Loucy (cell line): ENCODE data around the gene RNPEPL1.

Experiments
- H2AFZ ChIP-seq: fragments of 200-600 bp; sonication (generic); 2 replicates; pipeline ENCODE4 v1.6.0; 2016; ENCODE audit warnings: antibody characterized with exemption, mild to moderate bottlenecking, low read length, moderate library complexity
- H3F3A ChIP-seq: fragments of 200-600 bp; 2 replicates; pipeline ENCODE4 v1.6.0; 2016; ENCODE audit warnings: antibody characterized with exemption, low read depth, mild to moderate bottlenecking
- H3K27me3 ChIP-seq: fragments of 200-600 bp; sonication (generic); 2 replicates; pipeline ENCODE4 v1.6.1; 2014; ENCODE audit warnings: low read length, mild to moderate bottlenecking; ENCODE audit not compliant: insufficient read depth, poor library complexity, severe bottlenecking
- H3K36me3 ChIP-seq: fragments of 200-600 bp; sonication (generic); 2 replicates; pipeline ENCODE4 v1.6.1; 2016; ENCODE audit warnings: low read length; ENCODE audit not compliant: insufficient read depth
- H3K4me1 ChIP-seq: fragments of 200-600 bp; sonication (generic); 2 replicates; pipeline ENCODE4 v1.5.1; 2014; ENCODE audit warnings: low read length, mild to moderate bottlenecking; ENCODE audit not compliant: insufficient read depth, poor library complexity, severe bottlenecking
- H3K4me2 ChIP-seq: fragments of 200-600 bp; sonication (generic); 2 replicates; pipeline ENCODE4 v1.6.0; 2014; ENCODE audit warnings: antibody characterized with exemption, low read length, low read depth, mild to moderate bottlenecking; ENCODE audit not compliant: poor library complexity, severe bottlenecking
- H3K4me3 ChIP-seq: fragments of 200-600 bp; sonication (generic); 2 replicates; pipeline ENCODE4 v1.5.1; 2014; ENCODE audit warnings: low read length, mild to moderate bottlenecking, mixed read lengths; ENCODE audit not compliant: poor library complexity, severe bottlenecking
- H3K79me2 ChIP-seq: fragments of 200-600 bp; sonication (generic); 2 replicates; pipeline ENCODE4 v1.6.1; 2014; ENCODE audit warnings: low read length; ENCODE audit not compliant: insufficient read depth
- H3K9ac ChIP-seq: fragments of 200-600 bp; sonication (generic); 2 replicates; pipeline ENCODE4 v1.6.0; 2014; ENCODE audit warnings: mild to moderate bottlenecking, low read depth, low read length, moderate library complexity; ENCODE audit not compliant: poor library complexity, severe bottlenecking
- H3K9me2 ChIP-seq: fragments of 200-600 bp; sonication (generic); replicated peaks from 2 replicates; pipeline ENCODE4 v1.6.1; 2016; ENCODE audit warnings: low read depth, low read length, mixed read lengths
- H3K9me3 ChIP-seq: fragments of 200-600 bp; sonication (generic); 2 replicates; pipeline ENCODE4 v1.6.1; 2014; ENCODE audit warnings: mild to moderate bottlenecking, antibody characterized with exemption, low read length, low read depth; ENCODE audit not compliant: insufficient read depth
- H4K20me1 ChIP-seq: fragments of 200-600 bp; sonication (generic); 2 replicates; pipeline ENCODE4 v1.6.0; 2014; ENCODE audit warnings: antibody characterized with exemption, low read length, mild to moderate bottlenecking; ENCODE audit not compliant: insufficient read depth, poor library complexity, severe bottlenecking
- EZH2phosphoT487 ChIP-seq: fragments of 200-600 bp; IDR thresholded peaks from 2 replicates; pipeline ENCODE4 v1.6.1; 2018; ENCODE audit warnings: antibody characterized with exemption, mild to moderate bottlenecking, moderate library complexity, borderline replicate concordance
- TF ChIP-seq, protein P1 (sequence below): fragments of 200-600 bp; sonication (generic); conservative IDR thresholded peaks from 2 replicates; pipeline ENCODE4 v1.5.1; 2014; ENCODE audit warnings: mild to moderate bottlenecking, antibody characterized with exemption, low read length

RNPEPL1 gene

DNA sequence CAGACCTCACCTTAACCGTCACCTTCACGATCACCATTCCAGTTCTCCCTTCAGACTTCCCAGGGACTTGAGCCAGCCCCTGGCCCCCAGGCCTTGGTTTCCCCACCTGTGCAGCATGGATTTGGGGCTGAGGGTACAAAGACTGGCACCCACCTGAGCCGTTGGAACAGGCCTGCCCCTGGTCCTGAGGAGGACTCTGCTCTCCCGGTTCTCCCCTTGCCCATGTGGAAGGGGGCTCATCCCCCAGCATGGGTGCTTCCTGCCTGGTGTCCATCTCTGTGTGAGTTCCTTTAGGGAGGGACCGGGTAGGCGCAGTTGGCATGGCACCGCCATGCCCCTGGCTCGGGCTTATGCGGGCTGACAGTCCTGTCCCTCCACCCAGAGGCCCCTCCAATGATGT is 46.1 kb downstream of the RNPEPL1 start:
- no peak overlapping the region for H2AFZ ChIP-seq
- H3K4me2 ChIP-seq, result no peak overlapping the region
- H3K27me3 ChIP-seq, result no peaks in the 10 kb centered on the region
- H3K9me3 ChIP-seq, result peaks cover 9% of the 10 kb centered on the region; the same call in 1 of the 2 replicates
- peaks cover 18% of the 10 kb centered on the region for H3K4me1 ChIP-seq
- H4K20me1 ChIP-seq, result no peaks in the 10 kb centered on the region
- no peak for TF ChIP-seq EZH2phosphoT487
- TF ChIP-seq, protein P1, sequence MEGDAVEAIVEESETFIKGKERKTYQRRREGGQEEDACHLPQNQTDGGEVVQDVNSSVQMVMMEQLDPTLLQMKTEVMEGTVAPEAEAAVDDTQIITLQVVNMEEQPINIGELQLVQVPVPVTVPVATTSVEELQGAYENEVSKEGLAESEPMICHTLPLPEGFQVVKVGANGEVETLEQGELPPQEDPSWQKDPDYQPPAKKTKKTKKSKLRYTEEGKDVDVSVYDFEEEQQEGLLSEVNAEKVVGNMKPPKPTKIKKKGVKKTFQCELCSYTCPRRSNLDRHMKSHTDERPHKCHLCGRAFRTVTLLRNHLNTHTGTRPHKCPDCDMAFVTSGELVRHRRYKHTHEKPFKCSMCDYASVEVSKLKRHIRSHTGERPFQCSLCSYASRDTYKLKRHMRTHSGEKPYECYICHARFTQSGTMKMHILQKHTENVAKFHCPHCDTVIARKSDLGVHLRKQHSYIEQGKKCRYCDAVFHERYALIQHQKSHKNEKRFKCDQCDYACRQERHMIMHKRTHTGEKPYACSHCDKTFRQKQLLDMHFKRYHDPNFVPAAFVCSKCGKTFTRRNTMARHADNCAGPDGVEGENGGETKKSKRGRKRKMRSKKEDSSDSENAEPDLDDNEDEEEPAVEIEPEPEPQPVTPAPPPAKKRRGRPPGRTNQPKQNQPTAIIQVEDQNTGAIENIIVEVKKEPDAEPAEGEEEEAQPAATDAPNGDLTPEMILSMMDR, result no peak
- no peaks in the 10 kb centered on the region for H3K79me2 ChIP-seq
- H3K9ac ChIP-seq, result no peak overlapping the region
- H3K4me3 ChIP-seq, result no peak overlapping the region
- no peaks in the 10 kb centered on the region for H3K36me3 ChIP-seq
- H3F3A ChIP-seq, result no peaks in the 10 kb centered on the region
- H3K9me2 ChIP-seq, result no peaks in the 10 kb centered on the region

DNA sequence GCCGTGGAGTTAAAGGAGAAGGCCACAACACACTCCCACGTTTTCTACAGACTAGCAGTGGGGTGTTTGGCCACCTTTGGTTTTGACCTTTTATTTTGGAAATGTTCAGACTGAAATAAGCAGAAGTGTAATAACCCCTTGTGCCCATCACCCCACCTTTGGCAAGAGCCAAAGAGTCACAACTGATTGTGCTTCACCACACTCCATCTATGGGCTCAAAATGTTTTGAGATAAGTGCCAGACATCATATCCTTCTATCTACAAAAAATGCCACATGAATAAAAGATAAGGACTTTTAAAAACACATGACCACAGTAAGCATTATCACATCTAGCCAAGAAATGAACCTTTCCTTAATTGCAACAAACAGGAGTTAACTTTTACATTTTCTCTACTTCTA is 47.1 kb downstream of the RNPEPL1 start:
- TF ChIP-seq EZH2phosphoT487, result no peak
- TF ChIP-seq, protein P1, result no peak
- H3K4me1 ChIP-seq, result peaks cover 18% of the 10 kb centered on the region
- H3F3A ChIP-seq, result no peaks in the 10 kb centered on the region

DNA sequence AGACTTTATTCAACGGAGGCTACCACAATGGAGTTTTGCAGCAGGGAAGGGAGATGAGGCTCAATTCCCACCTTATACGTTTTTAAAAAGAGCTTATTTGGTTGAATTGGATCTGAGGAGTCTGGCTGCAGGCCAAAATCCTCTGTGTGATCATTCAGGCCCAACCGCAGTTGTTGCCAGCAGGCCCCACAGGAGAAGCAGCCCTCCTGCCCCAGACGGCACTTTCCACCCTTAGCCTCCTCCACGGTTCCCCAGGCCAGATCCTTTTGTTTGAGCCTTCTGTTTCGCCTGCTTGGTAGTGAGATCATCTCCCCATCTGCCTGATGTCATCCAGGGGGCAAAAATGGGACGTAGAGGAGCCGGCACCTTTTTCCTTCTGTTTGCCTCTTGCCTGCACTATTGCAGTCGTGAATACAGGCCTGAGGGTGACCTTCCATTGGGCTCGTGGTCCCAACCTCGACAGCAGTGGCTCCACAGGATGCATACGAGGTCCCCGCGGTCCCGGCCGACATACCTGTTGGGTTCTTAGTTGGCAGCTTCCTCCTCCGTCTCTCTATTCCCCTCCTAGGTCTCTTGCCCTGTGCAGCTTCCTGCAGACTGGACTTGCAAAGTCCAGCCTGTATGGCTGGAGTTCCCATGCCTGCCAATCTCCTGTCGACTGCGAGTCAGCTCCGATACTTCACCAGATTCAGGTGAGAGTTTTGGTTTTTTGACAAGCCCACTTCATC is 47.7 kb downstream of the RNPEPL1 start:
- Histone ChIP-seq H3F3A (no peaks in the 10 kb centered on the region), H2AFZ (no peak overlapping the region), H3K4me2 (no peak overlapping the region), H3K79me2 (no peaks in the 10 kb centered on the region), H3K9ac (no peak overlapping the region), H3K4me3 (no peak overlapping the region), H4K20me1 (no peaks in the 10 kb centered on the region), H3K27me3 (no peaks in the 10 kb centered on the region), H3K36me3 (no peaks in the 10 kb centered on the region), H3K4me1 (peaks cover 24% of the 10 kb centered on the region), H3K9me2 (no peaks in the 10 kb centered on the region), H3K9me3 (peaks cover 9% of the 10 kb centered on the region; the same call in 1 of the 2 replicates)
- TF ChIP-seq EZH2phosphoT487, result no peak
- TF ChIP-seq, protein P1, result no peak

More for the DNA sequence above, 47.1 kb downstream of the RNPEPL1 start:
- Histone ChIP-seq H3K9ac (no peak overlapping the region), H3K9me3 (peaks cover 9% of the 10 kb centered on the region; the same call in 1 of the 2 replicates), H4K20me1 (no peaks in the 10 kb centered on the region), H3K27me3 (no peaks in the 10 kb centered on the region), H2AFZ (no peak overlapping the region), H3K4me3 (no peak overlapping the region), H3K79me2 (no peaks in the 10 kb centered on the region), H3K4me2 (no peak overlapping the region), H3K36me3 (no peaks in the 10 kb centered on the region), H3K9me2 (no peaks in the 10 kb centered on the region)
